K562 (cell line): ENCODE measurements around the gene POLR3A. TPM values are rescaled to one million over a fixed set of nuclear protein-coding genes. Genes with fewer than 3 reads are reported as not detected.

ENCODE experiments used
- ARID2 ChIP-seq: fragments of 450-650 bp; IDR thresholded peaks from 2 replicates; pipeline ENCODE4 v1.6.1; 2017; ENCODE audit warnings: antibody characterized with exemption, mild to moderate bottlenecking
- BACH1 ChIP-seq: fragments of 200-800 bp; sonication (Bioruptor generic); IDR thresholded peaks from 2 replicates; pipeline ENCODE4 v1.6.1; 2016; ENCODE audit warnings: missing genetic modification characterization, missing compliant biosample characterization
- CBX1 ChIP-seq: sonication (generic); IDR thresholded peaks from 2 replicates; pipeline ENCODE4 v1.6.1; 2016; ENCODE audit warnings: antibody characterized with exemption, low read depth, mild to moderate bottlenecking
- FOSL1 ChIP-seq: fragments of 200-800 bp; sonication (Bioruptor generic); conservative IDR thresholded peaks from 2 replicates; pipeline ENCODE4 v1.6.1; 2016; ENCODE audit warnings: missing genetic modification characterization, missing compliant biosample characterization
- GTF2E2 ChIP-seq: fragments of 200-800 bp; sonication (Bioruptor generic); IDR thresholded peaks from 2 replicates; pipeline ENCODE4 v1.6.1; 2016; ENCODE audit warnings: missing genetic modification characterization, missing compliant biosample characterization
- HDAC8 ChIP-seq: fragments of 450-650 bp; IDR thresholded peaks from 2 replicates; pipeline ENCODE4 v1.6.1; 2016; ENCODE audit warnings: mild to moderate bottlenecking, missing genetic modification characterization, moderate library complexity, missing compliant biosample characterization
- HNRNPK ChIP-seq: fragments of 200-400 bp; formaldehyde crosslinking; IDR thresholded peaks from one replicate; pipeline ENCODE4 v1.6.1; 2018; ENCODE audit warnings: mild to moderate bottlenecking, low read depth, low read length; ENCODE audit not compliant: poor library complexity, severe bottlenecking
- MTF1 ChIP-seq: fragments of 250-450 bp; sonication (Bioruptor Pico); IDR thresholded peaks from 2 replicates; pipeline ENCODE4 v1.9.0; 2021; ENCODE audit warnings: moderate library complexity, mild to moderate bottlenecking, inconsistent platforms, borderline replicate concordance
- PHF21A ChIP-seq: fragments of 450-650 bp; IDR thresholded peaks from 2 replicates; pipeline ENCODE4 v1.6.1; 2017; ENCODE audit warnings: low read depth, borderline replicate concordance
- POLR2AphosphoS5 ChIP-seq: IDR thresholded peaks from 2 replicates; pipeline ENCODE4 v1.6.1; 2011; ENCODE audit warnings: mild to moderate bottlenecking, low read depth, low read length, moderate library complexity; ENCODE audit not compliant: control insufficient read depth, insufficient read depth
- POLR2H ChIP-seq: IDR thresholded peaks from 2 replicates; pipeline ENCODE4 v1.6.1; 2016; ENCODE audit warnings: missing genetic modification characterization, low read depth, mild to moderate bottlenecking, control low read depth, missing compliant biosample characterization, moderate library complexity
- PRMT5 ChIP-seq: sonication (generic); formaldehyde crosslinking; IDR thresholded peaks from 2 replicates; pipeline ENCODE4 v1.5.0; 2020; ENCODE audit warnings: missing genetic modification reagents
- SMAD3 ChIP-seq: fragments of 450-650 bp; formaldehyde crosslinking; conservative IDR thresholded peaks from 2 replicates; pipeline ENCODE4 v1.4.0; 2020; ENCODE audit warnings: mild to moderate bottlenecking
- SRSF1 ChIP-seq: fragments of 200-400 bp; formaldehyde crosslinking; IDR thresholded peaks from 2 replicates; pipeline ENCODE4 v1.6.1; 2017; ENCODE audit warnings: mild to moderate bottlenecking, low read depth, low read length, moderate library complexity
- ZNF23 ChIP-seq: fragments of 250-450 bp; sonication (Bioruptor Pico); IDR thresholded peaks from 2 replicates; pipeline ENCODE4 v1.4.0; 2020; ENCODE audit warnings: mild to moderate bottlenecking
- ZNF239 ChIP-seq: fragments of 250-450 bp; sonication (Bioruptor Pico); IDR thresholded peaks from 2 replicates; pipeline ENCODE4 v1.4.0; 2020; ENCODE audit warnings: mild to moderate bottlenecking
- ZNF584 ChIP-seq: fragments of 200-800 bp; sonication (Bioruptor generic); IDR thresholded peaks from 2 replicates; pipeline ENCODE4 v1.6.1; 2016; ENCODE audit warnings: low read depth, mild to moderate bottlenecking, missing genetic modification characterization, missing compliant biosample characterization
- ZNF707 ChIP-seq: fragments of 250-450 bp; sonication (Bioruptor Pico); conservative IDR thresholded peaks from 2 replicates; pipeline ENCODE4 v1.8.0; 2022; ENCODE audit warnings: inconsistent platforms, mild to moderate bottlenecking, moderate library complexity
- ZNF75A ChIP-seq: fragments of 450-650 bp; formaldehyde crosslinking; IDR thresholded peaks from 2 replicates; pipeline ENCODE4 v1.4.0; 2020; ENCODE audit warnings: mild to moderate bottlenecking
- polyA plus RNA-seq, 8 experiments: library from polyadenylated mRNA; depleted of rRNA in 4 of 8; stranded (reverse) in 5 of 8; unstranded in 3 of 8; fragments of >200 nt; fragmentation: Nextera tagmentation in 2 of 8; fragmentation: Illumina TruSeq in 1 of 8; extraction: Ambion mirVana in 2 of 8; extraction: Trizol in 1 of 8; gene quantifications; 2 replicates each; pipeline versions ENCODE4 v1.2.1 to v1.2.3, GENCODE V29; 2011 to 2014; ENCODE audit warnings: inconsistent platforms in 1 of 8, missing spikeins in 1 of 8
- total RNA-seq, 7 experiments: library from RNA; depleted of rRNA in 6 of 7; stranded (reverse); fragments of >200 nt in 6 of 7; fragmentation: Illumina TruSeq in 2 of 7; extraction: Trizol in 2 of 7; gene quantifications; 2 replicates each; pipeline versions ENCODE4 v1.2.1 to v1.2.3, GENCODE V29; 2011 to 2021; ENCODE audit warnings: low replicate concordance in 1 of 7
- TF ChIP-seq, protein P1 (sequence below), 2 experiments: fragments of 450-650 bp in 1 of 2; sonication (generic) in 1 of 2; formaldehyde crosslinking in 1 of 2; IDR thresholded peaks; 2 replicates each; pipeline versions ENCODE4 v1.7.1 to v1.9.0; 2016 to 2022; ENCODE audit warnings: inconsistent platforms in 1 of 2, mild to moderate bottlenecking in 1 of 2, missing genetic modification reagents in 1 of 2

POLR3A gene
- total and polyA plus RNA-seq, 9 of the 15 experiments (the other 6 are each of a cell fraction or from before 2014, with no cell fraction given) = 14.9 to 37.0 (median 26.7) TPM

DNA sequence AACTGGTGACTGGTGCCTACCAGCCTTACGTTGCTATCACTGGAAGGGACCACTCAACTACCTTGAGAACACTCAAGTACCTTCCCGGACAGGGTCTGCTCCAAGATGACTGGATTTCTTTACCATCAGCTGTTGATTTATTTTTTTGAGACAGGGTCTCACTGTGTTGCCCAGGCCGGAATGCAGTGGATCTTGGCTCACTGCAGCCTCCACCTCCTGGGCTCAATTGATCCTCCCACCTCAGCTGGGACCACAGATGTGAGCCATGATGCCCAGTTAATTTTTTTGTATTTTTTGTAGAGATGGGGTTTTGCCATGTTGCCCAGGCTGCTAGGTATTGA is 57.5 kb downstream of the POLR3A start (continued):
- TF ChIP-seq, protein P1, sequence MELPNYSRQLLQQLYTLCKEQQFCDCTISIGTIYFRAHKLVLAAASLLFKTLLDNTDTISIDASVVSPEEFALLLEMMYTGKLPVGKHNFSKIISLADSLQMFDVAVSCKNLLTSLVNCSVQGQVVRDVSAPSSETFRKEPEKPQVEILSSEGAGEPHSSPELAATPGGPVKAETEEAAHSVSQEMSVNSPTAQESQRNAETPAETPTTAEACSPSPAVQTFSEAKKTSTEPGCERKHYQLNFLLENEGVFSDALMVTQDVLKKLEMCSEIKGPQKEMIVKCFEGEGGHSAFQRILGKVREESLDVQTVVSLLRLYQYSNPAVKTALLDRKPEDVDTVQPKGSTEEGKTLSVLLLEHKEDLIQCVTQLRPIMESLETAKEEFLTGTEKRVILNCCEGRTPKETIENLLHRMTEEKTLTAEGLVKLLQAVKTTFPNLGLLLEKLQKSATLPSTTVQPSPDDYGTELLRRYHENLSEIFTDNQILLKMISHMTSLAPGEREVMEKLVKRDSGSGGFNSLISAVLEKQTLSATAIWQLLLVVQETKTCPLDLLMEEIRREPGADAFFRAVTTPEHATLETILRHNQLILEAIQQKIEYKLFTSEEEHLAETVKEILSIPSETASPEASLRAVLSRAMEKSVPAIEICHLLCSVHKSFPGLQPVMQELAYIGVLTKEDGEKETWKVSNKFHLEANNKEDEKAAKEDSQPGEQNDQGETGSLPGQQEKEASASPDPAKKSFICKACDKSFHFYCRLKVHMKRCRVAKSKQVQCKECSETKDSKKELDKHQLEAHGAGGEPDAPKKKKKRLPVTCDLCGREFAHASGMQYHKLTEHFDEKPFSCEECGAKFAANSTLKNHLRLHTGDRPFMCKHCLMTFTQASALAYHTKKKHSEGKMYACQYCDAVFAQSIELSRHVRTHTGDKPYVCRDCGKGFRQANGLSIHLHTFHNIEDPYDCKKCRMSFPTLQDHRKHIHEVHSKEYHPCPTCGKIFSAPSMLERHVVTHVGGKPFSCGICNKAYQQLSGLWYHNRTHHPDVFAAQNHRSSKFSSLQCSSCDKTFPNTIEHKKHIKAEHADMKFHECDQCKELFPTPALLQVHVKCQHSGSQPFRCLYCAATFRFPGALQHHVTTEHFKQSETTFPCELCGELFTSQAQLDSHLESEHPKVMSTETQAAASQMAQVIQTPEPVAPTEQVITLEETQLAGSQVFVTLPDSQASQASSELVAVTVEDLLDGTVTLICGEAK (IDR thresholded peaks at IDR 0.05) = no peak
- TF ChIP-seq, protein P1 (CRISPR knock-in tag; IDR thresholded peaks at IDR 0.05) = no peak
- no peak for TF ChIP-seq CBX1
- TF ChIP-seq PRMT5 = no peak
- 0 out of 2 replicates have a peak, but pooled peaks have one; percentile 9 for TF ChIP-seq GTF2E2 (tag)
- TF ChIP-seq ZNF75A (CRISPR knock-in tag) = no peak
- TF ChIP-seq POLR2H (tag) = no peak
- TF ChIP-seq PHF21A = no peak
- TF ChIP-seq ARID2 = no peak
- no peak for TF ChIP-seq ZNF23 (CRISPR knock-in tag)
- no peak for TF ChIP-seq MTF1 (CRISPR knock-in tag)
- no peak for TF ChIP-seq ZNF239 (CRISPR knock-in tag)
- TF ChIP-seq POLR2AphosphoS5 = no peak
- no peak for TF ChIP-seq SRSF1
- no peak for TF ChIP-seq ZNF707 (CRISPR knock-in tag)
- TF ChIP-seq HDAC8 (tag) = 0 out of 2 replicates have a peak, but pooled peaks have one; percentile 4
- TF ChIP-seq ZNF584 (CRISPR knock-in tag) = peak; percentile 83; the same call in 1 of the 2 replicates
- no peak for TF ChIP-seq BACH1 (tag)
- TF ChIP-seq SMAD3 (CRISPR knock-in tag) = no peak
- no peak for TF ChIP-seq FOSL1 (tag)
- no peak for TF ChIP-seq HNRNPK
